C1 segment of cervical spinal cord (tissue), 14 donors: ENCODE results near the gene SLC26A3.

Source experiments
- DNase-seq, 14 donors: peaks; one replicate each; lab custom pipeline; 2025; lab: John Stamatoyannopoulos, UW

The SLC26A3 gene

GRCh38 chr7:107816011-107816566, 13.1 kb upstream of the SLC26A3 start:
- no peak for DNase-seq

- no peak for DNase-seq
Observed at GRCh38 chr7:107815254-107815882, 12.3 kb upstream of the SLC26A3 start.

GRCh38 chr7:107813524-107813923, 10.5 kb upstream of the SLC26A3 start:
- DNase-seq = no peak

GRCh38 chr7:107811934-107812333, 8.9 kb upstream of the SLC26A3 start:
- no peak for DNase-seq

GRCh38 chr7:107810626-107811025, 7.6 kb upstream of the SLC26A3 start:
- DNase-seq = no peak

GRCh38 chr7:107809179-107809578, 6.2 kb upstream of the SLC26A3 start:
- no peak for DNase-seq

GRCh38 chr7:107799647-107800264, 3.3 kb downstream of the SLC26A3 start:
- DNase-seq = no peak

- no peak for DNase-seq
Observed at GRCh38 chr7:107792364-107792763, 10.7 kb downstream of the SLC26A3 start.

- no peak for DNase-seq
Observed at GRCh38 chr7:107789647-107790046, 13.4 kb downstream of the SLC26A3 start.

GRCh38 chr7:107788662-107789061, 14.4 kb downstream of the SLC26A3 start:
- DNase-seq = no peak

GRCh38 chr7:107788216-107788615, 14.8 kb downstream of the SLC26A3 start:
- DNase-seq = no peak

- DNase-seq = no peak
Observed at GRCh38 chr7:107785926-107786325, 17.1 kb downstream of the SLC26A3 start.

- DNase-seq = no peak
Observed at GRCh38 chr7:107785170-107785569, 17.9 kb downstream of the SLC26A3 start.

- no peak for DNase-seq
Observed at GRCh38 chr7:107783648-107784047, 19.4 kb downstream of the SLC26A3 start.

- DNase-seq = no peak
Observed at GRCh38 chr7:107782374-107782773, 20.6 kb downstream of the SLC26A3 start.

- no peak for DNase-seq
Observed at GRCh38 chr7:107779647-107780099, 23.4 kb downstream of the SLC26A3 start.

GRCh38 chr7:107778283-107778682, 24.7 kb downstream of the SLC26A3 start:
- no peak for DNase-seq

GRCh38 chr7:107777702-107778101, 25.3 kb downstream of the SLC26A3 start:
- DNase-seq = no peak

- no peak for DNase-seq
Observed at GRCh38 chr7:107773027-107773426, 30.0 kb downstream of the SLC26A3 start.

- no peak for DNase-seq
Observed at GRCh38 chr7:107768263-107768662, 34.8 kb downstream of the SLC26A3 start.

- DNase-seq = no peak
Observed at GRCh38 chr7:107767391-107767790, 35.6 kb downstream of the SLC26A3 start.

GRCh38 chr7:107758667-107759066, 44.4 kb downstream of the SLC26A3 start:
- no peak for DNase-seq

GRCh38 chr7:107754642-107755041, 48.4 kb downstream of the SLC26A3 start:
- no peak for DNase-seq
